Pancreas (tissue), 10 donors: ENCODE data around the gene FTCDNL1. TPM values are rescaled to one million over a fixed set of nuclear protein-coding genes. Genes with fewer than 3 reads are reported as not detected.

ENCODE experiments used
- ATAC-seq, 4 donors: fragments of 200-7000 bp; cut with Tn5 transposase; one replicate each; pipeline versions ENCODE4 v1.8.0 to v1.9.1; 2020; ENCODE audit warnings: mild to moderate bottlenecking in 4 of 4, moderate library complexity in 4 of 4
- DNase-seq, 6 donors: peaks; one replicate each; pipeline ENCODE4 v3.0.0-alpha.2; 2020
- FAIRE-seq: peaks from 2 replicates; lab custom pipeline; 2012; peaks lifted over from hg19 to GRCh38; lab: Jason Lieb, UNC
- H3K27ac ChIP-seq, 4 donors: fragments of 200-600 bp; sonication (generic); 1 replicate in 3 of 4; 2 replicates in 1 of 4; pipeline versions ENCODE4 v1.5.0 to v1.8.0; 2020
- H3K27me3 ChIP-seq, 4 donors: fragments of 200-600 bp; one replicate each; pipeline ENCODE4 v1.8.0; 2021
- H3K36me3 ChIP-seq, 3 donors: fragments of 200-600 bp; sonication (generic) in 1 of 3; one replicate each; pipeline versions ENCODE4 v1.5.0 to v1.8.0; 2020 to 2021
- H3K4me1 ChIP-seq, 3 donors: fragments of 200-600 bp; one replicate each; pipeline ENCODE4 v1.8.0; 2021
- H3K4me3 ChIP-seq, 4 donors: fragments of 200-600 bp; sonication (generic) in 2 of 4; one replicate each; pipeline versions ENCODE4 v1.5.0 to v1.8.0; 2020 to 2021
- H3K9me3 ChIP-seq, 4 donors: fragments of 200-600 bp; one replicate each; pipeline ENCODE4 v1.8.0; 2021
- WGBS, 2 donors: extraction: QIAGEN DNeasy Blood & Tissue Kit; methylation state at CpG; one replicate each; pipeline ENCODE4 v1.1.7; 2013; 5-methylcytosine and 5-hydroxymethylcytosine counted together
- intact Hi-C, 3 donors: fragments of 100-400 bp; cut with DNase I; formaldehyde crosslinking; loops; one replicate each; pipeline versions ENCODE4 v1.11.1 to v1.14.2; 2022
- polyA plus RNA-seq, 2 donors: library from polyadenylated mRNA; stranded (reverse); fragments of 200-250 nt; gene quantifications; one replicate each; pipeline ENCODE4 v1.2.3, GENCODE V29; 2013
- total RNA-seq, 6 donors: library from RNA; stranded (reverse); fragmentation: NEBNext Ultra II Directional in 4 of 6; extraction: Animal tissue kit (Norgen Biotek cat#: 25700) in 4 of 6; gene quantifications; one replicate each; pipeline versions ENCODE4 v1.2.1 to v1.2.4, GENCODE V29; 2021 to 2023
- TF ChIP-seq, protein P1 (sequence below), 4 donors: fragments of 200-600 bp; sonication (generic) in 3 of 4; IDR thresholded peaks; one replicate each; pipeline versions ENCODE4 v1.5.0 to v1.8.0; 2021; ENCODE audit warnings: antibody characterized with exemption in 4 of 4
- donor health status: healthy with polysubstance abuse.
- donor health status: DM: no; HTN: no; CAD: no; lungs with moderate emphysema.
- donor health status: DM: no; HTN: no; CAD: no.
- donor health status: control.
- donor health status: control.
- donor health status: Bipolar disorder and iron deficiency.
- donor health status: DM: yes; HTN: yes; CAD: no.
- donor health status: DM: no; HTN: no; CAD: no.
- donor health status: DM: no; HTN: no; CAD: no.
- donor health status: DM: yes; HTN: yes; CAD: no.

FTCDNL1 gene
- total and polyA plus RNA-seq, 8 donors: 0.53 to 3.2 (median 1.4) TPM

- TF ChIP-seq, protein P1, sequence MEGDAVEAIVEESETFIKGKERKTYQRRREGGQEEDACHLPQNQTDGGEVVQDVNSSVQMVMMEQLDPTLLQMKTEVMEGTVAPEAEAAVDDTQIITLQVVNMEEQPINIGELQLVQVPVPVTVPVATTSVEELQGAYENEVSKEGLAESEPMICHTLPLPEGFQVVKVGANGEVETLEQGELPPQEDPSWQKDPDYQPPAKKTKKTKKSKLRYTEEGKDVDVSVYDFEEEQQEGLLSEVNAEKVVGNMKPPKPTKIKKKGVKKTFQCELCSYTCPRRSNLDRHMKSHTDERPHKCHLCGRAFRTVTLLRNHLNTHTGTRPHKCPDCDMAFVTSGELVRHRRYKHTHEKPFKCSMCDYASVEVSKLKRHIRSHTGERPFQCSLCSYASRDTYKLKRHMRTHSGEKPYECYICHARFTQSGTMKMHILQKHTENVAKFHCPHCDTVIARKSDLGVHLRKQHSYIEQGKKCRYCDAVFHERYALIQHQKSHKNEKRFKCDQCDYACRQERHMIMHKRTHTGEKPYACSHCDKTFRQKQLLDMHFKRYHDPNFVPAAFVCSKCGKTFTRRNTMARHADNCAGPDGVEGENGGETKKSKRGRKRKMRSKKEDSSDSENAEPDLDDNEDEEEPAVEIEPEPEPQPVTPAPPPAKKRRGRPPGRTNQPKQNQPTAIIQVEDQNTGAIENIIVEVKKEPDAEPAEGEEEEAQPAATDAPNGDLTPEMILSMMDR (IDR thresholded peaks at IDR 0.05): no peak
- no peak for ATAC-seq
Measured at GRCh38 chr2:199777916-199778315, 73.1 kb downstream of the FTCDNL1 start.

GRCh38 chr2:199777315-199777714 lies 73.7 kb downstream of the FTCDNL1 start:
- Histone ChIP-seq H3K4me3 (no peak overlapping the region), H3K27ac (no peak overlapping the region), H3K9me3 (no peaks in the 10 kb centered on the region), H3K36me3 (no peaks in the 10 kb centered on the region), H3K27me3 (no peaks in the 10 kb centered on the region), H3K4me1 (no peaks in the 10 kb centered on the region)
- intact Hi-C loops: no loop called here
- ATAC-seq (no peak), FAIRE-seq (no peak), DNase-seq (no peak)
- WGBS, 2 donors: 88 to 91% methylated on average over 1 of the region's 1 CpG
- TF ChIP-seq, protein P1 (IDR thresholded peaks at IDR 0.05): no peak

More at GRCh38 chr2:199777916-199778315, 73.1 kb downstream of the FTCDNL1 start:
- intact Hi-C loops: no loop called here
- Histone ChIP-seq H3K4me3 (no peak overlapping the region), H3K36me3 (no peaks in the 10 kb centered on the region), H3K9me3 (no peaks in the 10 kb centered on the region), H3K27me3 (no peaks in the 10 kb centered on the region), H3K27ac (no peak overlapping the region), H3K4me1 (no peaks in the 10 kb centered on the region)
- DNase-seq: no peak
- 71 to 76% methylated on average over 2 of the region's 2 CpGs for WGBS, 2 donors
- FAIRE-seq: no peak

DNA sequence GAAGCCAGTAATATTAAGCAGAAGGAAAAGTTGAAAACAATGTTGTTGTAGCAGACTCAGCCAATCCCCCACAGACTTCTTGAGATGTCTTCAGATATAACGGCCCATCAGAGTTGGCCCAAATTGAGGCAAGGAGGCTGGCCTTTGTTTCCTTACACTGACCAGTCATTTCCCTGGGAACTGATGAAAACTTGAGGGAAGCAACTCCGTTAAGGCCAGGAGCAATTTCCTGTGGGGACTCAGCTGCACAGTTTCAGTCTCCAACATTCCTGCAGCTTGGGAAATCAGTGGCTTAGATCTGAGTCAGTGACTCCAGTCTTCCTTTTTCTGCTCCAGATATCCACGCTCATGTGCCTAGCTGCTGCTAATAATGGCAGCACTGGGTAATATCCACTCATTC lies 75.7 kb downstream of the FTCDNL1 start:
- TF ChIP-seq, protein P1 (IDR thresholded peaks at IDR 0.05): no peak
- no peak for FAIRE-seq
- Histone ChIP-seq H3K27ac (no peak overlapping the region), H3K27me3 (no peaks in the 10 kb centered on the region), H3K4me3 (no peak overlapping the region), H3K9me3 (no peaks in the 10 kb centered on the region), H3K4me1 (no peaks in the 10 kb centered on the region), H3K36me3 (no peaks in the 10 kb centered on the region)
- no peak for ATAC-seq
- DNase-seq: no peak
- intact Hi-C loops: no loop called here
- 79 to 88% methylated on average over 3 of the region's 3 CpGs for WGBS, 2 donors

- ATAC-seq: peak in 1 of 4 donors; percentile 42
- no peak for FAIRE-seq
Measured at GRCh38 chr2:199772035-199772976, 78.7 kb downstream of the FTCDNL1 start.

More at GRCh38 chr2:199772035-199772976, 78.7 kb downstream of the FTCDNL1 start:
- no peak for DNase-seq
- H3K36me3 ChIP-seq: no peaks in the 10 kb centered on the region
- WGBS, 2 donors: 74 to 80% methylated on average over 12 of the region's 12 CpGs
- TF ChIP-seq, protein P1 (IDR thresholded peaks at IDR 0.05): no peak
- H3K9me3 ChIP-seq: no peaks in the 10 kb centered on the region
- no peak overlapping the region for H3K27ac ChIP-seq
- intact Hi-C loops: no loop called here
- H3K27me3 ChIP-seq: no peaks in the 10 kb centered on the region
- H3K4me3 ChIP-seq: no peak overlapping the region
- H3K4me1 ChIP-seq: no peaks in the 10 kb centered on the region
